Endothelial cell of umbilical vein (primary cell): ENCODE measurements around the gene FUCA2. TPM values are rescaled to one million over a fixed set of nuclear protein-coding genes. Genes with fewer than 3 reads are reported as not detected.

Experiments used
- BruUV-seq: library from RNA; stranded (reverse); fragments of 400-500 nt; replicated peaks from 2 replicates; lab custom pipeline; 2021; lab: Mats Ljungman, UMichigan
- CTCF ChIA-PET: fragments of 300-600, 350-600 bp; sonication (Branson Sonifier 250); formaldehyde crosslinking; loops from one replicate; lab custom pipeline; 2021; ENCODE audit warnings: antibody characterized with exemption, inconsistent platforms; lab: Charles Lee
- POLR2A ChIA-PET: fragments of 300-600, 350-600 bp; sonication (Branson Sonifier 250); formaldehyde crosslinking; loops from one replicate; lab custom pipeline; 2021; ENCODE audit warnings: antibody characterized with exemption, inconsistent platforms; lab: Charles Lee
- DNase-seq: peaks from one replicate; pipeline ENCODE4 v3.0.0-alpha.2; 2011; ENCODE audit warnings: low read depth, low spot score
- FAIRE-seq: peaks from 2 replicates; lab custom pipeline; 2011; peaks lifted over from hg19 to GRCh38; lab: Jason Lieb, UNC
- H2AFZ ChIP-seq: 2 replicates; pipeline ENCODE4 v1.6.0; 2012; ENCODE audit warnings: low read depth, low read length, control low read depth, inconsistent platforms
- H3K27ac ChIP-seq: 2 replicates; pipeline ENCODE4 v1.5.1; 2011; ENCODE audit warnings: low read depth, mild to moderate bottlenecking, control low read depth, low read length, moderate library complexity; ENCODE audit not compliant: insufficient read depth
- H3K27me3 ChIP-seq, 2 experiments: 2 replicates each; pipeline versions ENCODE4 v1.6.0 to v1.6.1; 2011; ENCODE audit warnings: low read length in 2 of 2, mixed read lengths in 1 of 2; ENCODE audit not compliant: control insufficient read depth in 2 of 2, insufficient read depth in 2 of 2
- H3K36me3 ChIP-seq, 2 experiments: 2 replicates in 1 of 2; 3 replicates in 1 of 2; pipeline ENCODE4 v1.5.1; 2011; ENCODE audit warnings: low read length in 2 of 2, mild to moderate bottlenecking in 1 of 2, moderate library complexity in 1 of 2; ENCODE audit not compliant: control insufficient read depth in 2 of 2, insufficient read depth in 2 of 2; ENCODE audit errors: extremely low read depth in 1 of 2
- H3K4me1 ChIP-seq: 3 replicates; pipeline ENCODE4 v1.5.1; 2011; ENCODE audit warnings: mild to moderate bottlenecking, low read length; ENCODE audit not compliant: control insufficient read depth, insufficient read depth; ENCODE audit errors: extremely low read depth
- H3K4me2 ChIP-seq: 2 replicates; pipeline ENCODE4 v1.6.1; 2011; ENCODE audit warnings: low read length, control low read depth, mixed read lengths; ENCODE audit not compliant: insufficient read depth
- H3K4me3 ChIP-seq, 3 experiments: fragments of 200-600 bp in 1 of 3; sonication (generic), shearing (Covaris generic) in 1 of 3; replicated peaks in 1 of 3; 2 replicates each; pipeline ENCODE4 v1.5.1; 2011 to 2016; ENCODE audit warnings: control low read depth in 3 of 3, low read length in 3 of 3, mild to moderate bottlenecking in 2 of 3, inconsistent platforms in 1 of 3, low read depth in 1 of 3, moderate library complexity in 1 of 3; ENCODE audit not compliant: insufficient read depth in 1 of 3
- H3K79me2 ChIP-seq: 2 replicates; pipeline ENCODE4 v1.6.0; 2012; ENCODE audit warnings: low read length, inconsistent platforms; ENCODE audit not compliant: control insufficient read depth, insufficient read depth
- H3K9ac ChIP-seq: replicated peaks from 2 replicates; pipeline ENCODE3; 2011; ENCODE audit warnings: low read length, control low read depth; ENCODE audit not compliant: insufficient read depth; ENCODE audit errors: extremely low read depth
- H3K9me1 ChIP-seq: replicated peaks from 3 replicates; pipeline ENCODE4 v1.6.0; 2011; ENCODE audit warnings: mild to moderate bottlenecking, low read length; ENCODE audit not compliant: control insufficient read depth, insufficient read depth; ENCODE audit errors: extremely low read depth
- H3K9me3 ChIP-seq: replicated peaks from 2 replicates; pipeline ENCODE4 v1.5.1; 2012; ENCODE audit warnings: low read length, inconsistent platforms; ENCODE audit not compliant: control insufficient read depth, insufficient read depth
- H4K20me1 ChIP-seq: replicated peaks from 2 replicates; pipeline ENCODE3; 2011; ENCODE audit warnings: mild to moderate bottlenecking, low read length; ENCODE audit not compliant: control insufficient read depth, insufficient read depth; ENCODE audit errors: extremely low read depth
- EZH2 ChIP-seq: IDR thresholded peaks from 2 replicates; pipeline ENCODE4 v1.6.1; 2012; ENCODE audit warnings: borderline replicate concordance, low read depth, mild to moderate bottlenecking, moderate library complexity, low read length, inconsistent platforms; ENCODE audit not compliant: severe bottlenecking
- FOS ChIP-seq: IDR thresholded peaks from 2 replicates; pipeline ENCODE4 v1.6.1; 2011; ENCODE audit warnings: mild to moderate bottlenecking, low read length, moderate library complexity, borderline replicate concordance; ENCODE audit not compliant: insufficient read depth
- GATA2 ChIP-seq: IDR thresholded peaks from 2 replicates; pipeline ENCODE4 v1.7.0; 2011; ENCODE audit warnings: low read depth, mild to moderate bottlenecking, moderate library complexity, mixed read lengths, low read length; ENCODE audit not compliant: insufficient read length, insufficient read depth
- JUN ChIP-seq: IDR thresholded peaks from 2 replicates; pipeline ENCODE4 v1.6.1; 2011; ENCODE audit warnings: borderline replicate concordance, low read depth; ENCODE audit not compliant: insufficient read length, insufficient read depth
- MYC ChIP-seq: IDR thresholded peaks from one replicate; pipeline ENCODE4 v1.6.1; 2011; ENCODE audit warnings: mild to moderate bottlenecking, low read depth, low read length
- POLR2A ChIP-seq: IDR thresholded peaks from 2 replicates; pipeline ENCODE4 v1.6.1; 2012; ENCODE audit warnings: low read depth, mild to moderate bottlenecking, control low read depth, low read length
- POLR2AphosphoS5 ChIP-seq: IDR thresholded peaks from 2 replicates; pipeline ENCODE4 v1.6.1; 2012; ENCODE audit warnings: low read depth, mild to moderate bottlenecking, control low read depth, low read length, moderate library complexity; ENCODE audit not compliant: insufficient read depth
- dilution Hi-C: fragments of 300-500 bp; cut with MboI; formaldehyde crosslinking; loops from one replicate; pipeline ENCODE4 v1.15.0; 2019; ENCODE audit warnings: low sequenced_read_pairs; ENCODE audit not compliant: extremely low pct_ligation_motif_present
- intact Hi-C: fragments of 100-400 bp; cut with micrococcal nuclease; formaldehyde crosslinking; loops from one replicate; pipeline ENCODE4 v1.10.0; 2022
- polyA plus RNA-seq, 4 experiments: library from polyadenylated mRNA; depleted of rRNA in 3 of 4; stranded (reverse) in 3 of 4; unstranded in 1 of 4; fragments of >200 nt; gene quantifications; 2 replicates each; pipeline versions ENCODE4 v1.2.1 to v1.2.3, GENCODE V29; 2011 to 2012; ENCODE audit warnings: missing spikeins in 1 of 4
- total RNA-seq: library from RNA; stranded (reverse); gene quantifications from 2 replicates; pipeline ENCODE4 v1.2.3, GENCODE V29; 2021
- TF ChIP-seq, protein P1 (sequence below): IDR thresholded peaks from 2 replicates; pipeline ENCODE4 v1.6.1; 2011; ENCODE audit not compliant: insufficient read depth, insufficient read length
- TF ChIP-seq, protein P2 (sequence below), 2 donors: IDR thresholded peaks; 1 replicate in 1 of 2; 2 replicates in 1 of 2; pipeline ENCODE4 v1.5.1; 2011; ENCODE audit warnings: low read length in 2 of 2, mild to moderate bottlenecking in 2 of 2, moderate library complexity in 2 of 2, control low read depth in 1 of 2, inconsistent platforms in 1 of 2, low read depth in 1 of 2; ENCODE audit not compliant: insufficient read depth in 1 of 2; ENCODE audit errors: extremely low read depth in 1 of 2

FUCA2 gene
- total and polyA plus RNA-seq, 2 donors (not counting 3 experiments of a cell fraction or from before 2014, with no cell fraction given): 29.7 to 80.9 TPM

DNA sequence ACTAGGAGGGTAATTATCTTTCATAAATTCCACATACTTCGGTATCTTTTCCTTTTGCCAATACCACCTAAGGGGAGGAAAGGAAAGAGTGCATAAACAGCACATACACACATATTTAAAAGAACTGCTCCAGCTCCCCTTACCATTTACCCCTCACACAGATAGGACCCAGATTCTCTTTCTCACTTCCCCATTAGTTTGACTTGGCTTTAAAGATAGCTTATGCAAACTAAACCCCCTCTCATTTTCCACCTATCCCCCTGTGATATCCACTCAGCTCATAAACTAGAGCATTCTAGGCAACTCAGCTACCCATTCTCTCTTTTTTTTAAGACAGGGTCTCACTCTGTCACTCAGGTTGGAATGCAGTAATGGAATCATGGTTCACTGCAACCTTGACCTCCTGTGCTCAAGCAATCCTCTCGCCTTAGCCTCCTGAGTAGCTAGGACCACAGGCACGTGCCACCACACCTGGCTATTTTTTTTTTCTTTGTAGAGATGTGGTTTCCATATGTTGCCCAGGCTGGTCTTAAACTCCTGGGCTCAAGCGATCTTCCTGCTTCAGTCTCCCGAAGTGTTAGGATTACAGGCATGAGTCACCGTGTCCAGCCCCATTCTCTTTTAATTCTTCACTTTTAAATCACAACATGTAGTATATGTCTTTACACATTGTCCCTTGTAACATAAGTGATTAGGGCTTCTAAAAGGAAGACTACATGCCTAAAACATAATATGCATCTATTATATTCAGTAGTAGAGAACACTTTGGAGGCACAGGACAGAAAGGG, 4.0 kb downstream of the FUCA2 start:
- dilution Hi-C loops: no loop called here
- no peaks in the 10 kb centered on the region for H4K20me1 ChIP-seq
- H3K9me1 ChIP-seq: no peaks in the 10 kb centered on the region
- no peak overlapping the region for H2AFZ ChIP-seq
- ChIA-PET POLR2A (no interaction called here), CTCF (interaction anchor here (1.2 kb wide), 1 partner anchor 14 kb away, joined by 4 read pairs; no protein-coding TSS in a partner anchor)
- TF ChIP-seq, protein P1, sequence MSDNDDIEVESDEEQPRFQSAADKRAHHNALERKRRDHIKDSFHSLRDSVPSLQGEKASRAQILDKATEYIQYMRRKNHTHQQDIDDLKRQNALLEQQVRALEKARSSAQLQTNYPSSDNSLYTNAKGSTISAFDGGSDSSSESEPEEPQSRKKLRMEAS: no peak
- no peak for TF ChIP-seq POLR2A
- no peak for TF ChIP-seq GATA2
- no peak for TF ChIP-seq FOS
- no peak for TF ChIP-seq JUN
- TF ChIP-seq, protein P2, sequence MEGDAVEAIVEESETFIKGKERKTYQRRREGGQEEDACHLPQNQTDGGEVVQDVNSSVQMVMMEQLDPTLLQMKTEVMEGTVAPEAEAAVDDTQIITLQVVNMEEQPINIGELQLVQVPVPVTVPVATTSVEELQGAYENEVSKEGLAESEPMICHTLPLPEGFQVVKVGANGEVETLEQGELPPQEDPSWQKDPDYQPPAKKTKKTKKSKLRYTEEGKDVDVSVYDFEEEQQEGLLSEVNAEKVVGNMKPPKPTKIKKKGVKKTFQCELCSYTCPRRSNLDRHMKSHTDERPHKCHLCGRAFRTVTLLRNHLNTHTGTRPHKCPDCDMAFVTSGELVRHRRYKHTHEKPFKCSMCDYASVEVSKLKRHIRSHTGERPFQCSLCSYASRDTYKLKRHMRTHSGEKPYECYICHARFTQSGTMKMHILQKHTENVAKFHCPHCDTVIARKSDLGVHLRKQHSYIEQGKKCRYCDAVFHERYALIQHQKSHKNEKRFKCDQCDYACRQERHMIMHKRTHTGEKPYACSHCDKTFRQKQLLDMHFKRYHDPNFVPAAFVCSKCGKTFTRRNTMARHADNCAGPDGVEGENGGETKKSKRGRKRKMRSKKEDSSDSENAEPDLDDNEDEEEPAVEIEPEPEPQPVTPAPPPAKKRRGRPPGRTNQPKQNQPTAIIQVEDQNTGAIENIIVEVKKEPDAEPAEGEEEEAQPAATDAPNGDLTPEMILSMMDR (IDR thresholded peaks at IDR 0.05; ENCODE audit: extremely low read depth in 1 of 2, insufficient read depth in 1 of 2, low read depth in 1 of 2, low read length in 2 of 2): no peak
- no peak for TF ChIP-seq MYC
- TF ChIP-seq EZH2: no peak
- TF ChIP-seq POLR2AphosphoS5: no peak
- no TSS peak for BruUV-seq
- H3K27me3 ChIP-seq: no peaks in the 10 kb centered on the region
- DNase-seq (no peak), FAIRE-seq (peak; percentile 63)
- no peak overlapping the region for H3K4me3 ChIP-seq
- no peak overlapping the region for H3K4me2 ChIP-seq
- intact Hi-C loops: no loop called here
- peaks cover 0 to 3% of the 10 kb centered on the region in 2 experiments for H3K36me3 ChIP-seq
- H3K9me3 ChIP-seq: no peaks in the 10 kb centered on the region
- no peak overlapping the region for H3K9ac ChIP-seq
- no peak overlapping the region for H3K27ac ChIP-seq
- H3K4me1 ChIP-seq: peaks cover 18% of the 10 kb centered on the region
- peaks cover 8% of the 10 kb centered on the region for H3K79me2 ChIP-seq
